Measurements from ENCODE around the gene PCGF3. TPM values are rescaled to one million over a fixed set of nuclear protein-coding genes. Genes with fewer than 3 reads are reported as not detected.
"Not testable (repeated sequence)": the region's sequence is repeated elsewhere in the genome, so short reads cannot be mapped to it uniquely, and the experiment has no call there.

The PCGF3 gene
- total and polyA plus RNA-seq, 12 donors = 17.5 to 50.8 (median 21.9) TPM

DNA sequence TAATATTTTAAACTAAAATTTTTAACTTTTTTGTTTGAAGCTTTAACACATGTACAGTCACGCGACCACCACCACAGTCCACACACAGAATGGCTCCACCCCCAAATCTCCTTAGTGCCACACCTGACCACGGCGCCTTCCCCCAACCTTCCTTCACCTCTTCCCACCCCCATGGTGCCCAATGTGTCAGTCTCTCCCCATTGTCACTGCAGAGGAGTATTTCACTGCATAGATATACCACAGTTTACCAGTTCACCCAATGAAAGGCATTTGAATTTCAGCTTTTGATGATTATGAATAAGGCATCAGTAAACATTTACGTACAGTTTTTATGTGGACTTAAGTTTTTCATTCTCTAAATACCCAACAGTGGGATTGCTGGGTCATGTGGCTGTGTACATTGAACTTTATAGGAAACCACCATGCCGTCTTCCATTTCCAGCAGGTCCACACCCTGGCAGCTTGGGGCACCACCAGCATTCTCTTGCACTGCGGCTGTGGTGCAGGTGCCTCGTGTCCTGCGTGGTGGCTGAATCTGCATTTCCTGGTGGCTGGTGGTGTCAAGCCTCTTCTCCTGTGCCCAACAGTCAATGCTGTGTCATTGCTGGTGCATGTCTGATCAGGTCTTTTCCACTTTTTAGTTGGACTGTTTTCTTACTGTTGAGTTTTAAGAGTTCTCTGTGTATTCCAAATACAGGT is 71.3 kb downstream of the PCGF3 start:
- H3K36me3 ChIP-seq = peaks cover 0 to 78% (median 27%) of the 10 kb centered on the region in 9 donors
- H3K27me3 ChIP-seq = no peaks in the 10 kb centered on the region
- no peak for DNase-seq
- peaks cover 11 to 78% (median 62%) of the 10 kb centered on the region in 9 donors for H3K4me1 ChIP-seq
- ATAC-seq = no peak
- WGBS, 2 donors = 95 to 96% methylated on average over 9 of the region's 9 CpGs
- TF ChIP-seq, protein P1, sequence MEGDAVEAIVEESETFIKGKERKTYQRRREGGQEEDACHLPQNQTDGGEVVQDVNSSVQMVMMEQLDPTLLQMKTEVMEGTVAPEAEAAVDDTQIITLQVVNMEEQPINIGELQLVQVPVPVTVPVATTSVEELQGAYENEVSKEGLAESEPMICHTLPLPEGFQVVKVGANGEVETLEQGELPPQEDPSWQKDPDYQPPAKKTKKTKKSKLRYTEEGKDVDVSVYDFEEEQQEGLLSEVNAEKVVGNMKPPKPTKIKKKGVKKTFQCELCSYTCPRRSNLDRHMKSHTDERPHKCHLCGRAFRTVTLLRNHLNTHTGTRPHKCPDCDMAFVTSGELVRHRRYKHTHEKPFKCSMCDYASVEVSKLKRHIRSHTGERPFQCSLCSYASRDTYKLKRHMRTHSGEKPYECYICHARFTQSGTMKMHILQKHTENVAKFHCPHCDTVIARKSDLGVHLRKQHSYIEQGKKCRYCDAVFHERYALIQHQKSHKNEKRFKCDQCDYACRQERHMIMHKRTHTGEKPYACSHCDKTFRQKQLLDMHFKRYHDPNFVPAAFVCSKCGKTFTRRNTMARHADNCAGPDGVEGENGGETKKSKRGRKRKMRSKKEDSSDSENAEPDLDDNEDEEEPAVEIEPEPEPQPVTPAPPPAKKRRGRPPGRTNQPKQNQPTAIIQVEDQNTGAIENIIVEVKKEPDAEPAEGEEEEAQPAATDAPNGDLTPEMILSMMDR (IDR thresholded peaks at IDR 0.05) = no peak
- intact Hi-C loops (cut with DNase I) = no loop called here
- no peaks in the 10 kb centered on the region for H3K9me3 ChIP-seq
- no peak overlapping the region for H3K4me3 ChIP-seq
- no peak overlapping the region for H3K27ac ChIP-seq

DNA sequence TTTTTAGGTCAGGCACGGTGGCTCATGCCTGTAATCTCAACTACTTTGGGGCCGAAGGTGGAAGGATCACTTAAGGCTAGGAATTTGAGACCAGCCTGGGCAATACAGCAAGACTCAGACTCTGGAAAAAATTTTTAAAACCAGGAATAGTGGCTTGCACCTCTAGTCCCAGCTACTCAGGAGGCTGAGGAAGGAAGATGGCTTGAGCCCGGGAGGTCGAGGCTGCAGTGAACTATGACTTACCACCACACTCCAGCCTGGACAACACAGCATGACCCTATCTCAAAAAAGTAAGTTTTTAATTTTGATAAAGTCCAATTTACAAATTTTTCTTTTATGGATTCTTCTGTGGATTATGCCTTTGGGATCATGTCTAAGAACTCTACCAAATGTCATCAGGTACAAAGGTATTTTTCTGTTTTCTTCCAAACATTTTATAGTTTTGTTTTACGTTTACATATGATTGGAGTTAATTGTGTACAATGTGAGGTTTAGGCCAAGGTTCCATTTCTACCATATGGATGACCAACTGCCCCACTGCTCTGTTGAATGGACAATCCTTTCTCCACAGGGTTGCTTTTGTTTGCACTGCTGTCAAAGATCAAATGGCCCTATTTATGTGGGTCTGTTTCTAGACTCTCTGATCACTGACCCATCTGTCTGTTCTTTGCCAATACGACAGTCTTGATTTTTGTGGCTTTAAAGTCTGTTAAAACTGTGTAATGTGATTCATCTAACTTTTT is 72.1 kb downstream of the PCGF3 start:
- WGBS, 2 donors = 86 to 96% methylated on average over 6 of the region's 6 CpGs
- peaks cover 8 to 78% (median 64%) of the 10 kb centered on the region in 9 donors for H3K4me1 ChIP-seq

DNA sequence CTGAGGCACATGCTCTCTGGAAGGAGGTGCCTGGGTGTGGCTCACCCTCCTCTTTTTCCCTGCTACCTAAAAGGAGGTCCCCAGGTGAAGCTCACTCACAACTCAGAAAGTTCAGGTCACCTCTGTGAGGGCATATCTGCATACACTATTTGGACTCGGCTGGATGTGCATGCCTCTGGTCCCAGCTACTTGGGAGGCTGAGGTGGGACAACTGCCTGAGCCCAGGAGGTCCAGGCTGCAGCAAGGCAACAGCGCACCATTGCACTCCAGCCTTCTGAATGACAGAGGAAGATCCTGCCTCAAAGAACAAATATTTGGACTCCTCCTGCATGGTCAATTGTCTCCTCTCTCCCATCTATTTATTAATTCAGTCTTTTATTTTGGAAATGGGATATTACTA is 73.9 kb downstream of the PCGF3 start:
- no peak for DNase-seq

More for the DNA sequence above, 72.1 kb downstream of the PCGF3 start:
- TF ChIP-seq, protein P1 (IDR thresholded peaks at IDR 0.05) = no peak
- H3K36me3 ChIP-seq = peaks cover 0 to 75% (median 27%) of the 10 kb centered on the region in 9 donors
- intact Hi-C loops (cut with DNase I) = no loop called here
- ATAC-seq (no peak), DNase-seq (no peak)
- no peak overlapping the region for H3K27ac ChIP-seq
- H3K4me3 ChIP-seq = no peak overlapping the region
- no peaks in the 10 kb centered on the region for H3K27me3 ChIP-seq
- no peaks in the 10 kb centered on the region for H3K9me3 ChIP-seq

DNA sequence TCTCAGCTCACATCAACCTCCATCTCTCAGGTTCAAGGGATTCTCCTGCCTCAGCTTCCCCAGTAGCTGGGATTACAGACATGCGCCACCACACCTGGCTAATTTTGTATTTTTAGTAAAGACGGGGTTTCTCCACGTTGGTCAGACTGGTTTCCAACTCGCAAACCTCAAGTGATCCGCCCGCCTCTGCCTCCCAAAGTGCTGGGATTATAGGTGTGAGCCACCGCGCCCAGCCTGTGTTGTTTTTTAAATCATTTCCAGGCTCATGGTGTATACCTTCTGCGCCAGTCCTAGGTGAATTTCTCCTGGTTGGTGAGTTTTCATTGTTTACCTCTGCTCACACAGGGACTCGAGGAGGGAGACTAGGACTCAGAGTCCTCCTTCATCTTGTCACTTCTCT is 74.6 kb downstream of the PCGF3 start:
- H3K4me1 ChIP-seq = peaks cover 5 to 64% (median 50%) of the 10 kb centered on the region in 9 donors
- not testable (repeated sequence) for ATAC-seq, DNase-seq, H3K9me3 ChIP-seq
- intact Hi-C loops (cut with DNase I) = loop anchor here in 2 of 10 donors (5.0 to 10.0 kb wide), 2 partner anchors 152 to 155 kb away; partner anchors contain the start of genes GAK (in 2 of the 2) and TMEM175 (in 2 of the 2)
- peak overlapping the region in 9 of 10 donors; percentile 90 to 100 (median 95) for H3K4me3 ChIP-seq
- H3K27me3 ChIP-seq = peaks cover 0 to 11% (median 9%) of the 10 kb centered on the region in 7 donors
- H3K36me3 ChIP-seq = peaks cover 0 to 51% (median 23%) of the 10 kb centered on the region in 9 donors
- H3K27ac ChIP-seq = peak overlapping the region in 4 of 10 donors; percentile 95 to 98 (median 96)
- 83 to 85% methylated on average over 10 of the region's 10 CpGs for WGBS, 2 donors

More for the DNA sequence above, 73.9 kb downstream of the PCGF3 start:
- peaks cover 0 to 58% (median 23%) of the 10 kb centered on the region in 9 donors for H3K36me3 ChIP-seq
- peak overlapping the region in 1 of 10 donors; percentile 95 for H3K4me3 ChIP-seq
- intact Hi-C loops (cut with DNase I) = no loop called here
- H3K27me3 ChIP-seq = peaks cover 0 to 4% (median 2%) of the 10 kb centered on the region in 7 donors
- no peak for ATAC-seq
- 89 to 90% methylated on average over 2 of the region's 2 CpGs for WGBS, 2 donors
- peaks cover 5 to 69% (median 53%) of the 10 kb centered on the region in 9 donors for H3K4me1 ChIP-seq
- H3K27ac ChIP-seq = no peak overlapping the region
- TF ChIP-seq, protein P1 (IDR thresholded peaks at IDR 0.05) = no peak
- no peaks in the 10 kb centered on the region for H3K9me3 ChIP-seq
